ENCODE measurements around the gene ITGA6.

The ITGA6 gene
- total RNA-seq = 142 to 196 reads per million in 2 donors

GRCh38 chr2:172427256-172427989, at the start of gene ITGA6:
ITGA6 (plus strand) TSS chr2:172427586.
- peak; percentile 54 to 75 (median 62) for DNase-seq

- no peak for DNase-seq
These were observed 46.7 kb upstream of the ITGA6 start for GRCh38 chr2:172380436-172381274.

DNA sequence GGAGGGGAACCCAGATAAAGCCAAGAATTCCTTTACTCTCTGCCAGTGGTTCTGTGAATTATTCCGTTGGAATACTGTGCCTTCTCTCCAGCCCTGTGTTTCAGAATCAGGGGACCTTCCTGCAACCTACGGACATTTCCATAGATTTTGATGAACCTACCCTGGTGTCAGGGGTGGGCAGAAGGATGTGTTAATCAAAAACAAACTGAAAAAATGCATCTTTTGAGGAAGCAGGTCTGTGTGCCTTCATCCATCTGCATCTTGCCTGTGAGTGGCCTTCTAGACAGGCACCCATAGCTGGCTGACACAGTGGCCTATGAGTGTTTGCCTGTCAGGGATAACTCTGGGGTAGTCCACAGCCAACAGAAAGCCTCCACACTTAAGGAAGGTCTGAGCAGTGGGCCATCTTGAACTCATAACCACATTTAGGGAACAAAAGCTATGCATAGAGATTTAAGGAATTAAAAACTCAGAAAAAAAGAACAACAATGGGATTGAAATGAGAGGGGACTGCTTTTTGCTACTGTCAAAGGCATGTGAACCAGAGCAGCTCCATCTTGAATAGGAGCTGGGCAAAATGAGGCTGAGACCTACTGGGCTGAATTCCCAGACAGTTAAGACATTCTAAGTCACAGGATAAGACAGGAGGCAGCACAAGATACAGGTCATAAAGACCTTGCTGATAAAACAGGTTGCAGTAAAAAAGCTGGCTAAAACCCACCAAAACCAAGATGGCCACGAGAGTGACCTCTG, 45.9 kb upstream of the ITGA6 start:
- DNase-seq = no peak

- no peak for DNase-seq
These were observed 40.0 kb upstream of the ITGA6 start for GRCh38 chr2:172387361-172387760.

DNA sequence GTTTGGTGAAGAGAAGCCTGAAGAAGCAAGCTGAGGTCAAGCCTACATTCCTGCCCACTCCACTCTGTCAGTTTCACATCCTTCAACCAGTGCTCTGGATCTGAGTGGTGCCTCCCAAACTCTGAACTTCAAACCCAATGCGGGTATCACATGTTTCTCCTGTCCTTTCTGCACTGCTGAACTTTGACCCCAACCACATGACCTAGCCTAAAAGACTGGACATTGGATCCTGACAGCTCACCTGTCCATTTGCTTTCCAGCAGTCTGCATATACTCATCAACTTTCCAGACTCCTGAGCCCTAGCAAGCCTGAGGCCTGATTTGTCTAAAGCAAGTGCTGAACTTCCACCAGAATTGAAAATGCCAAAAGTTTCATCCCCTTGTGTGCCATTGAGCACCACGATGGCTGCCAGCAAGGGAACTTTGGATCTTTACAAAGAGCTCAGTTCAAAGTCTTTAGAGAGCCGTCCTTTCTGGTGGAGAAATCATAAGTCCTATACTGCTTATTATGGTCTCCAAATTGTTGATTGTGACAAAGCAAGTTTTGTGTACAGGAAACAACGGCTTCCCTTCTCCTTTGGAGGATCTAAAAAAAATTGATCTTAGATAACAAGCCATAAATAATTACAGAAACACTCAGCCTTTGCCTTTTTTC, 37.6 kb upstream of the ITGA6 start:
- no peak for DNase-seq

DNA sequence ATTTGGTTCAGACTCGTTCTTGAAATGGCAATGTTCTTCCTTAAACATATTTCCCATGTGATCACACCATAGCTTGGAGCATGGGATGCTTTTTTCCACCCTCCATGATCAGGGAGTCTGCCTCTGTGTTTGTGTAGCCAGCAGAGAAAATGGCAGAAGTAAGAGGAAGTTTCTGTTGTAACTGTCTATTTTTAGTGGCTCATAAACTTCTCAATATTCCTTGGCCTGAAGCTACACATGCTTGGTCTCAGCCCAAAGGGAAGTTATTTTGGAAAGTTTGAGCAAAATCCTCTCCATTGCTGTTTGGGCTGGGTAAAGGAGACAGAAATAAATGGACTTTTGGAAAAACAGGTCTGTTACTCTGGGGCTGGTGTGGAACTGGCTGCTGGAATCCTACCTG, 33.4 kb upstream of the ITGA6 start:
- DNase-seq = no peak

DNA sequence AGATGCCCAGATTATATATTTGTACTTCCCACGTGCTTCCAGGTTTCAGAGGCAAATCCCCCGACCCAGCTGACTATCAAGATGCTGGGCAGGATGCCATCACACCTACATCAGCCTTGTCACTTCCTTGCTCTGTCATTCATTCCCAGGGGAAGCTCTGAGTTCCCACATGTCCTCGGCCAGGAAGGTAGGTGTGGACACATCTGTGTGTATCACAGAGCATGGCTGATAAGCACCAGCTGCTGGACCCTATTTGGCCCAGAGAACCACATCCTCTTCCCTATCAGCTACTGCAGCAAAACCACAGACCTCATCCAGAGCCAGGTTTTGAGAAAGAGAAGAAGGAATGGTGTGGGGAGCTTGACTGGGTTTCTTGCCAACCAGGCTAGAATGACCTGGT, 31.9 kb upstream of the ITGA6 start:
- DNase-seq = no peak

DNA sequence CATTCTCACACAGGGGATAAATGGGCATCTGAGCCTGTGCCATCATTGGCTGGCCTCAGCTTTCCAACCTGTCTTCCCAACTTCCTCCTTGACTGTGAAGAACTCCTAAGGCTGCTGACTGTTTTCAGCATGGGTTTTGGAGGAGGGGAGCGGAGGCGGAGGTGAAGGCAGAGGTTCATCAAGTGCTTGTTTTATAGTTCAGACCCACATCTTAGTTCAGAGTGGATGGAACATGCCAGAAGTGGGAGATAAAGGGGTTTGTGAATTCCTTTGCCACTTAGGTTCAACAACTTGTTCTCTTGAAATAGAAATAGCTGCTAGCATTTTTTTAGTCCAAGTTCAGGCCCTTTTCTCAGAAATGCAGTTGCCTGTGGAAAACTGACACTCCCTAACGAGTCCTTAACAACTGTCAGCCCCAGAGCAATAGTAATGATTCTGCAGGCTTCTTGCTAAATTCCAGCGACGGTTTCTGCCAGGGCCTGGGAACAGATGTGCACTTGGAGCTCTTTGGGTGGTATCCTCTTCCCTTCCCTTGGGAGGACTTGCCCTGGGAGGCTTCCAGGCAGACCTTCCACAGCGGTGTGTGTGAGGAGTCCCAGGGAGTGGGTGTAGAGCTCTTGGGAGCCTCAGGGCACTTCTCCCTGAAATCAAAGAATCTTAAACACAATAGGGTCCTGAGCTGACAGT, 30.1 kb upstream of the ITGA6 start:
- no peak for DNase-seq

- no peak for DNase-seq
These were observed 28.9 kb upstream of the ITGA6 start for GRCh38 chr2:172398440-172398839.

GRCh38 chr2:172399765-172400164, 27.6 kb upstream of the ITGA6 start:
- DNase-seq = no peak

DNA sequence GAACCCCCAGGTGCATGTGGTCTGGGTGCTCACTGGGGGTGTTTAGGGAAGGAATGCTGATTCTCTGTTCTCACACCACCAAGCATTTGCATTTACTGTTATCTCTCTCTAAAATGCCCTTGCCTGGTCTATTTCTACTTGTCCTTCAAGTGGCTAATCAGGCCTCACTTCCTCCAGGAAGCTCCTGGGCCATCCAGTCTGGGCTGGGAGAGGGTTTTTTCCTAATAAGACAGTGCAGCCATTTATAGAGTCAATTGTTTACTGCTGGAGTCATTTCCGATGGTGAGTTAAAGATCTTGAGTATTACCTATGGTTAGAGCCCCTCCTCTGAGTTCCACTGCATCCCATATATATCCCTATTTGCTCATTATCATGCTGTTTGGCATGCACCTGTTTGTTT, 25.2 kb upstream of the ITGA6 start:
- no peak for DNase-seq

DNA sequence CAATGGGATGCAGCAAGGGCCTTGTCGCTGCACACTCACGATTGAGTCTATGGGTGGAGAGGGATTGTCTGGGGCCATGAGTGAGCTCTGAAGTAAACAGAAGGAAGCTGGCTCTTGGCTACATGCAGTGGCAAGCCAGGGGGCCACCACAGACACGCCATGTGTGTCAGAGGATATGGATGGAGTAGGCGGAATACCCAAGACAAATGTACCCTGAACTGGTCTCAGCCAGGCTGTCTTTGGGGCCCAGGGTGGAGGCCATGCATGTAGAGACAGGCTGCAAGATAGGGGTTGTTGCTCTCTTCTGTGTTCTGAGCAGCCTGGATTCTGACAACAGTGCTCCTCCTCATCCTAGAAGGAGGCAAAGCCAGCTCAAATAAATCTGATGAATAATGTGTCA, 24.0 kb upstream of the ITGA6 start:
- no peak for DNase-seq

DNA sequence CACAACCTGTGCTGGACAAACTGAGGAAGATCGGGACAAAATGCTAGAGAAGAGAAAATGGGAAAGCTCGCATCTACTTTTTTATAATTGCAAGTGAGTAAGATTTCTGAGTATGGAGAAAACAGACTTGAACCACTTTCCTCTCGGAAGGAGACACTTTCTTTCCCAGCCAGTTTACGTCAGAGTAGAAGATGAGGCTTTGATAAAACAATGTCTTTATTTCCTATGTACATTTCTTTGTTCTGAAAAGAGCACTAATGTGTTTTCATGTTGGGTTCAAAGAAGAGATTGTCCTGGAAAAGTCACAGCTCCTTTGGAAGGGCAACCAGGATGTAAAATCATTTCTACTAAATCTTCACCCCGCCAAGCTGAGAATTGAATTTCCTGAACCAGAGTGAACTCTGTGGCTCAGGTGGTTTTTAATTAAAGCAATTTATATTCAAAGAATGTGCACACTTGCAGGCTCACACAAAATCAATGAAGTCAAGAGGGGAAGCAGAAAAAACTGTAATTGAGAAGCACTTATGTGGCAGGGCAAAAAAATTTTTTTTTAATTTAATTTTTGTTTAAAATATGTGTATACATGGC, 23.4 kb upstream of the ITGA6 start:
- no peak for DNase-seq

- DNase-seq = no peak
These were observed 22.6 kb upstream of the ITGA6 start for GRCh38 chr2:172404824-172405223.

- DNase-seq = no peak
These were observed 21.7 kb upstream of the ITGA6 start for GRCh38 chr2:172405673-172406072.

- no peak for DNase-seq
These were observed 19.1 kb upstream of the ITGA6 start for GRCh38 chr2:172408143-172408766.

GRCh38 chr2:172409042-172409441, 18.3 kb upstream of the ITGA6 start:
- no peak for DNase-seq

DNA sequence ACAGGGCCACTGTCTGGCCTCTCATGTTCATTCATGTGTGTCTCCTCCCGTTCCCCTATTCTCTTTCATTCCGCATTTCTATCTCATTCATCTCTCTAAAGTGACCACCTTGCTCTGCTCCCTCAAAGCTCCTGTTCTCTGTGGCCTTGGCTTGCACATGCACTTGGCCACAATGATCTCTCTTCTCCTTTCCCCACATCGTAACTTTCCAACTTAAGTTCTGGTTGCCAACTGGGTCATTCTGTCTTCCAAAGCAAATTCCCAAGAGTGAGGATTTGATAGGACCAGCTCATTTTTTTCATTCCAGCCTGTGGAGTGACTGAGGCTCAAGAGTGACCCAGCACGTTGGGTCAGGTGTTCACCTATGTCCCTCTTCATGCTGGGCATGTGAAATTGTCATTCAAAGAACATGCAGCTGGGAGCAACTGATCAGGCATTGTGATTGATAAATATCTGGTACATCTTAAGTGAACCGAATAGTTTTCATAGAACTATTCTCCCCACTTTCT, 14.3 kb upstream of the ITGA6 start:
- DNase-seq = no peak

GRCh38 chr2:172415157-172415864, 12.1 kb upstream of the ITGA6 start:
- no peak for DNase-seq

DNA sequence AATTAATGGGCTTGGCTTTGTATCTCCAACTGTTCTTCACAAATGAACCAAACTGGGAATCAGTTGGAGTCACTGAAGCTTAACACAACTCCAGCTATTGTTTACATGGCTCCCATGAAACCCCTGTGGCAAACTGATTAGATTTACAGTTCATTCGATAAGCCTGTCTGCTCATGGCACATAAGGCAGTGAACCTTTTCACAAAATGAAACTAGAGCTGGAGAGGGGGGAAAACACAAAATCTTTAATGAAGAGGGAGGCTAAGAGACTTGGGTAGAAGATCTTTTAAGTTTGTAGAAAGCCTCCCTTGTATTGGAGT, 11.6 kb upstream of the ITGA6 start:
- DNase-seq = no peak

Measured in T-helper 2 cell (primary cell).